Nephron progenitor cell (in vitro differentiated cells): Measurements from ENCODE around the gene CASP1.
A peak's percentile ranks its signal among the peaks of the same experiment; 100 is the strongest.

Experiments used
- DNase-seq: peaks from one replicate; pipeline ENCODE4 v3.0.0; 2021
- H3K27ac Mint-ChIP-seq: 2 replicates; pipeline ENCODE4 v1.8.0; 2021; ENCODE audit warnings: mild to moderate bottlenecking, moderate library complexity, mixed read lengths
- H3K27me3 Mint-ChIP-seq: 2 replicates; pipeline ENCODE4 v1.8.0; 2021; ENCODE audit warnings: mild to moderate bottlenecking, low read depth, mixed read lengths; ENCODE audit not compliant: poor library complexity
- H3K36me3 Mint-ChIP-seq: 2 replicates; pipeline ENCODE4 v1.8.0; 2021; ENCODE audit warnings: low read depth, mixed read lengths
- H3K4me1 Mint-ChIP-seq: 2 replicates; pipeline ENCODE4 v1.8.0; 2021; ENCODE audit warnings: mixed read lengths
- H3K4me3 Mint-ChIP-seq: 2 replicates; pipeline ENCODE4 v1.8.0; 2021; ENCODE audit warnings: mild to moderate bottlenecking, moderate library complexity, mixed read lengths
- H3K9me3 Mint-ChIP-seq: 2 replicates; pipeline ENCODE4 v1.8.0; 2021; ENCODE audit warnings: mild to moderate bottlenecking, moderate library complexity, mixed read lengths
- TF ChIP-seq, protein P1 (sequence below): fragments of 200-600 bp; sonication (generic); IDR thresholded peaks from 2 replicates; pipeline ENCODE4 v1.5.0; 2021; ENCODE audit warnings: antibody characterized with exemption

The CASP1 gene

DNA sequence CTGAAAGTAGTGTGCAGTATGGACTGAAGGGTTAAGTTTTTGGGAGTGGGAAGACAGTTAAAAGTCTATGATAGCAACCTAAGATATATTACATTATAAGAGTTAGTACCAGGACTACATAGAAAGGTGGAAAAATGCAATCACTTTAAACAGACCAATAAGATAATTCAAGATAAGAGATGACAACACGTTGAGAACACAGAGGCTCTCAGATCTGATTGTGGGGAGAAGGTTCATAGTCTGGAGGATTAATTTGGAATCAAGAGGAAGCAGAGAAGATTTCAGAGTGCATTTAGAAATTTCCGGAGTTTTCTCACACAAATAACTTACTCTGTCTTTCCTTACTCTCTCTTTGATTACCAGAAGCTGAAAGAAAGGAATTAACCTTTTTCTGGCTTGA lies 12.4 kb downstream of the CASP1 start:
- TF ChIP-seq, protein P1, sequence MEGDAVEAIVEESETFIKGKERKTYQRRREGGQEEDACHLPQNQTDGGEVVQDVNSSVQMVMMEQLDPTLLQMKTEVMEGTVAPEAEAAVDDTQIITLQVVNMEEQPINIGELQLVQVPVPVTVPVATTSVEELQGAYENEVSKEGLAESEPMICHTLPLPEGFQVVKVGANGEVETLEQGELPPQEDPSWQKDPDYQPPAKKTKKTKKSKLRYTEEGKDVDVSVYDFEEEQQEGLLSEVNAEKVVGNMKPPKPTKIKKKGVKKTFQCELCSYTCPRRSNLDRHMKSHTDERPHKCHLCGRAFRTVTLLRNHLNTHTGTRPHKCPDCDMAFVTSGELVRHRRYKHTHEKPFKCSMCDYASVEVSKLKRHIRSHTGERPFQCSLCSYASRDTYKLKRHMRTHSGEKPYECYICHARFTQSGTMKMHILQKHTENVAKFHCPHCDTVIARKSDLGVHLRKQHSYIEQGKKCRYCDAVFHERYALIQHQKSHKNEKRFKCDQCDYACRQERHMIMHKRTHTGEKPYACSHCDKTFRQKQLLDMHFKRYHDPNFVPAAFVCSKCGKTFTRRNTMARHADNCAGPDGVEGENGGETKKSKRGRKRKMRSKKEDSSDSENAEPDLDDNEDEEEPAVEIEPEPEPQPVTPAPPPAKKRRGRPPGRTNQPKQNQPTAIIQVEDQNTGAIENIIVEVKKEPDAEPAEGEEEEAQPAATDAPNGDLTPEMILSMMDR = no peak
- Mint-ChIP-seq H3K9me3 (peaks cover 19% of the 10 kb centered on the region), H3K4me3 (no peak overlapping the region), H3K27me3 (no peaks in the 10 kb centered on the region), H3K27ac (no peak overlapping the region), H3K4me1 (no peaks in the 10 kb centered on the region), H3K36me3 (no peaks in the 10 kb centered on the region)
- no peak for DNase-seq

DNA sequence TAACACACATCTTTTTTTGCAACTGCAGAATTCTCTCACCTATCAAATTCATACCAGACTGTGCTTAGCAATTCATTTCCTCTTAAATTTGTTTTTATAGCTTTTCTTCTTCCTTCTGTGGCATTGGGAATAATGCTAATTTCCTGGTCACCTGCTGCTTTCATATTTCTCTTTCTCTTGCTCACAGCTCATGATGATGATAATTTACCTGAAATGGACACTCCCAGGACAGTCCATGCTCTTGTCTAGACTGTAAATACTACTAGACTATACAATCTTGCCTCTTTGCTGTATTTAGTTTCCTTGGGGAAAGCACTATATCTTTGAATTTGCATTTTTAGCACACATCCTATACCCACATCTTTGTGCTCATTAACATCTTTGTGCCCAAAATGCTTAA lies 27.5 kb downstream of the CASP1 start:
- peaks cover 4% of the 10 kb centered on the region for H3K27me3 Mint-ChIP-seq
- TF ChIP-seq, protein P1 = no peak

DNA sequence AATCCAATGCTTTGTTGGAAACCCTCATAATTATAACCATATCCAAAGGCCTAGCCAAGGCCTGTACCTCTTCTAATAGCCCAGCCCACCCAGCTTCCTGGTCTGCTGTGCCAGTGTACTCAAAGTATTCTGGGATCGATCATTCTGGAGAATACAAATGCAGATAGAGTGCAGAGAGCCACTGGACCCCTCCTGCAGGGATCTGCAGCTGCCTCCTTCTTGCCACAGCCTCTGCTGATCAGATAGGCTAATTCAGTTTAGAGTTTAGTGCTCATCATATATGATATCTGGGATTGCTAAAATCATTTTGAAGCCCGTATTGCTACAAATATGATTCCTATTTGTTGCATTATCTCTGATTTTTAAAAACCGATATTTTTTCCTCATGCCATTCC lies 29.5 kb downstream of the CASP1 start:
- TF ChIP-seq, protein P1 = no peak
- Mint-ChIP-seq H3K4me1 (no peaks in the 10 kb centered on the region), H3K9me3 (no peaks in the 10 kb centered on the region), H3K27ac (no peak overlapping the region), H3K27me3 (no peaks in the 10 kb centered on the region), H3K4me3 (no peak overlapping the region), H3K36me3 (no peaks in the 10 kb centered on the region)
- DNase-seq = no peak

More for the DNA sequence above, 27.5 kb downstream of the CASP1 start:
- no peaks in the 10 kb centered on the region for H3K36me3 Mint-ChIP-seq
- no peak overlapping the region for H3K27ac Mint-ChIP-seq
- no peak for DNase-seq
- no peak overlapping the region for H3K4me3 Mint-ChIP-seq
- H3K9me3 Mint-ChIP-seq = no peaks in the 10 kb centered on the region
- H3K4me1 Mint-ChIP-seq = no peaks in the 10 kb centered on the region

DNA sequence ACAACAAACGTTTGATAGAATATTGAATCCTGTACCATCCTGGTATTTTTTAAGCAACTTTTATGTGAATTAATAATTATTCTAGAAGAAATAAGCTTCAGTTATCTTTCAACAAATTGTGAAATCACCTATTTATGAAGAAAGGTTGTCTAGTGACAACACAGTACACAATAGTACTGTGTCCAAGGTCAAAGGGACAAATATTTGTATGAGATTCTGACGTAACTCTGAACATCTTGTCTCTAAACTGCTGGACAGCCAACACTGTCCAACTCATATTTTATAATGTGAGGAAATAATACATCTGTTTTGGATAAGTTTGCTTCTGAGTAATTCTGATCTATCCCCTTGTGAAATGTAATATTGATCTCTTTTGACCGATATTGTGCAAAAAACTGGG lies 30.9 kb downstream of the CASP1 start:
- no peaks in the 10 kb centered on the region for H3K4me1 Mint-ChIP-seq
- no peaks in the 10 kb centered on the region for H3K36me3 Mint-ChIP-seq
- no peak overlapping the region for H3K27ac Mint-ChIP-seq
- TF ChIP-seq, protein P1 = no peak
- H3K4me3 Mint-ChIP-seq = no peak overlapping the region
- no peaks in the 10 kb centered on the region for H3K27me3 Mint-ChIP-seq
- H3K9me3 Mint-ChIP-seq = no peaks in the 10 kb centered on the region
- DNase-seq = no peak

DNA sequence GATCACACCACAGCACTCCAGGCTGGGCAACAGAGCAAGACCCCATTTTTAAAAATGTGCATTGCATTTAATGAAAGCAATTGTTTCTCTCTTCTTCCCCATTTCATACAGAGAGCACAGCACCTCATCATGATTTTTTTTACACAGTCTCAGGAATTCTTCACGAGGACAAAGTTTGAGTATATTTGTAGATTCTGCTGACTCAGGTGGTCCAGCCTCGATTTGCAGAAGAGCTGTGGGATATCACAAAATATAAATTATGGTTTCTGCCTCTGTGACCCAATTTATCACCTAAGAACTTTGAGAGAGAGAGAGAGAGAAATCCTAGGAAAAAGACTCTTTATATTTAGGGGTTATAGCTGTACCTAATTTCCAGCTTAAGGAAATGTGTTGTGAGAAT lies 31.8 kb downstream of the CASP1 start:
- H3K36me3 Mint-ChIP-seq = no peaks in the 10 kb centered on the region

DNA sequence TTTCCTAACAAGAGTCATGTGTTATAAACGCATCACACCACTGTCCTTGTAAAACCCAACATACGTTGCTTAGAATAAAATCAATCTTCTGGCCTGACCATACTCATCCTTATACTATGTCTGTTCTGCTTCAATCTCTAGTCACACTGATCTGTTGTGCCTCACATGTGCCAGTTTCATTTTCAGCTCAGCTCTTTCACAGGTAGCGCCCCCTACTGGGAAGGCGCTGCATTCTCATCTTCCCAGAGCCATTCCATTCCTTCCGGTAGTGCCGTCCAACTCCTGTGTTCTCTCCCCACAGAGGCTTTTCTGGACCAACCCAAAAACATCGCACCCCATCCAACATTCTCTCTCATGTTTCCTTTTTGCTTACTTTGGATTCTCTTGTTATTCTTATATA lies 34.1 kb downstream of the CASP1 start:
- Mint-ChIP-seq H3K9me3 (no peaks in the 10 kb centered on the region), H3K27me3 (no peaks in the 10 kb centered on the region), H3K4me1 (peaks cover under 1% of the 10 kb centered on the region), H3K36me3 (no peaks in the 10 kb centered on the region), H3K27ac (no peak overlapping the region), H3K4me3 (no peak overlapping the region)
- TF ChIP-seq, protein P1 = peak; percentile 45
- no peak for DNase-seq

More for the DNA sequence above, 31.8 kb downstream of the CASP1 start:
- H3K27me3 Mint-ChIP-seq = no peaks in the 10 kb centered on the region
- no peak for DNase-seq
- no peaks in the 10 kb centered on the region for H3K4me1 Mint-ChIP-seq
- no peak overlapping the region for H3K4me3 Mint-ChIP-seq
- TF ChIP-seq, protein P1 = no peak
- no peaks in the 10 kb centered on the region for H3K9me3 Mint-ChIP-seq
- H3K27ac Mint-ChIP-seq = no peak overlapping the region
